ENCODE measurements around the gene ARID1B.

Gene ARID1B

GRCh38 chr6:157088841-157089240 lies 311.7 kb downstream of the ARID1B start:
- Histone ChIP-seq H3K27me3 (ENCODE audit: insufficient read depth, poor library complexity, severe bottlenecking) (no peaks in the 10 kb centered on the region), H3K4me1 (ENCODE audit: insufficient read depth, poor library complexity, severe bottlenecking) (no peaks in the 10 kb centered on the region), H3K9me3 (ENCODE audit: severe bottlenecking) (no peaks in the 10 kb centered on the region), H3K36me3 (ENCODE audit: low read depth) (0 out of 2 replicates have a peak, but pooled peaks cover 3% of the 10 kb centered on the region), H3K4me3 (ENCODE audit: severe bottlenecking) (no peak overlapping the region), H3K27ac (ENCODE audit: poor library complexity, severe bottlenecking) (no peak overlapping the region)
- no peak for TF ChIP-seq CTCF (IDR thresholded peaks at IDR 0.05; ENCODE audit: poor library complexity, severe bottlenecking)
- no peak for ATAC-seq (ENCODE audit: low read depth)
- DNase-seq (ENCODE audit: low spot score), result no peak

- Histone ChIP-seq H3K9me3 (ENCODE audit: severe bottlenecking) (no peaks in the 10 kb centered on the region), H3K27ac (ENCODE audit: poor library complexity, severe bottlenecking) (no peak overlapping the region), H3K36me3 (ENCODE audit: low read depth) (0 out of 2 replicates have a peak, but pooled peaks cover 3% of the 10 kb centered on the region), H3K27me3 (ENCODE audit: insufficient read depth, poor library complexity, severe bottlenecking) (no peaks in the 10 kb centered on the region), H3K4me1 (ENCODE audit: insufficient read depth, poor library complexity, severe bottlenecking) (no peaks in the 10 kb centered on the region), H3K4me3 (ENCODE audit: severe bottlenecking) (no peak overlapping the region)
- ATAC-seq (ENCODE audit: low read depth) (no peak), DNase-seq (ENCODE audit: low spot score) (no peak)
- no peak for TF ChIP-seq CTCF (IDR thresholded peaks at IDR 0.05; ENCODE audit: poor library complexity, severe bottlenecking)
These were observed 312.1 kb downstream of the ARID1B start for GRCh38 chr6:157089258-157089657.

- no peak for DNase-seq (ENCODE audit: low spot score)
- no peaks in the 10 kb centered on the region for H3K9me3 ChIP-seq (ENCODE audit: severe bottlenecking)
- H3K27ac ChIP-seq (ENCODE audit: poor library complexity, severe bottlenecking), result no peak overlapping the region
- 0 out of 2 replicates have a peak, but pooled peaks cover 3% of the 10 kb centered on the region for H3K36me3 ChIP-seq (ENCODE audit: low read depth)
- TF ChIP-seq CTCF (IDR thresholded peaks at IDR 0.05; ENCODE audit: poor library complexity, severe bottlenecking), result no peak
- H3K4me1 ChIP-seq (ENCODE audit: insufficient read depth, poor library complexity, severe bottlenecking), result no peaks in the 10 kb centered on the region
- ATAC-seq (ENCODE audit: low read depth), result no peak
- H3K4me3 ChIP-seq (ENCODE audit: severe bottlenecking), result no peak overlapping the region
- no peaks in the 10 kb centered on the region for H3K27me3 ChIP-seq (ENCODE audit: insufficient read depth, poor library complexity, severe bottlenecking)
These were observed 312.7 kb downstream of the ARID1B start for GRCh38 chr6:157089851-157090250.

- Histone ChIP-seq H3K4me3 (ENCODE audit: severe bottlenecking) (no peak overlapping the region), H3K27ac (ENCODE audit: poor library complexity, severe bottlenecking) (no peak overlapping the region), H3K36me3 (ENCODE audit: low read depth) (0 out of 2 replicates have a peak, but pooled peaks cover 3% of the 10 kb centered on the region), H3K9me3 (ENCODE audit: severe bottlenecking) (no peaks in the 10 kb centered on the region), H3K27me3 (ENCODE audit: insufficient read depth, poor library complexity, severe bottlenecking) (no peaks in the 10 kb centered on the region), H3K4me1 (ENCODE audit: insufficient read depth, poor library complexity, severe bottlenecking) (no peaks in the 10 kb centered on the region)
- ATAC-seq (ENCODE audit: low read depth) (no peak), DNase-seq (ENCODE audit: low spot score) (no peak)
- no peak for TF ChIP-seq CTCF (IDR thresholded peaks at IDR 0.05; ENCODE audit: poor library complexity, severe bottlenecking)
These were observed 313.6 kb downstream of the ARID1B start for GRCh38 chr6:157090736-157091135.

DNA sequence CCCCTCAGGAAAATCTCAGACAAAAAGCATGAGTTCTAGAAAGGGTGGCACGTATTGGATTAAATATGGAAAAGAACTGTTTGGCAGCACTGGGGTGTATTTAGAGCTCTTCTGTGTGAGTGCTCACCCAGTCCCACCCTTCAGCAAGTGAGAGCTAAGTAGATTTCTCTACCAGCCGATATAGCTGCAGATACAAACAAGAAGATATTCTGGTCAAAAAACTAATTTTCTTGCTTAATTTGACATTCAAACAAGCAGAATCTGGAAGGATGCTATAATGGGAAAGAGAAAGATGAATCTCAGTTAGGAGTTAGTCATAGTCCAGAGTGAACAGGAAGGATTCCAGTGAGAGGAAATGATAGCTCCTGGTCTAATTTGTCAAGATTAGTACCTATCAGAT lies 314.1 kb downstream of the ARID1B start:
- no peak for ATAC-seq (ENCODE audit: low read depth)
- no peak for TF ChIP-seq CTCF (IDR thresholded peaks at IDR 0.05; ENCODE audit: poor library complexity, severe bottlenecking)
- H3K27ac ChIP-seq (ENCODE audit: poor library complexity, severe bottlenecking), result no peak overlapping the region

More for the DNA sequence above, 314.1 kb downstream of the ARID1B start:
- no peaks in the 10 kb centered on the region for H3K9me3 ChIP-seq (ENCODE audit: severe bottlenecking)
- no peak for DNase-seq (ENCODE audit: low spot score)
- no peaks in the 10 kb centered on the region for H3K36me3 ChIP-seq (ENCODE audit: low read depth)
- no peaks in the 10 kb centered on the region for H3K27me3 ChIP-seq (ENCODE audit: insufficient read depth, poor library complexity, severe bottlenecking)
- H3K4me3 ChIP-seq (ENCODE audit: severe bottlenecking), result no peak overlapping the region
- no peaks in the 10 kb centered on the region for H3K4me1 ChIP-seq (ENCODE audit: insufficient read depth, poor library complexity, severe bottlenecking)
